Progenitor cell of endocrine pancreas (in vitro differentiated cells): ENCODE measurements around the gene CPA4. TPM values are rescaled to one million over a fixed set of nuclear protein-coding genes. Genes with fewer than 3 reads are reported as not detected.

Experiments
- DNase-seq: peaks from one replicate; pipeline ENCODE4 v3.0.0; 2021; ENCODE audit warnings: low spot score; ENCODE audit not compliant: unreplicated experiment
- H3K27ac Mint-ChIP-seq: 2 replicates; pipeline ENCODE4 v1.8.0; 2021; ENCODE audit warnings: mild to moderate bottlenecking, moderate library complexity, mixed read lengths
- H3K27me3 Mint-ChIP-seq: 2 replicates; pipeline ENCODE4 v1.8.0; 2021; ENCODE audit warnings: mixed read lengths
- H3K36me3 Mint-ChIP-seq: 2 replicates; pipeline ENCODE4 v1.8.0; 2022; ENCODE audit warnings: mixed read lengths; ENCODE audit not compliant: insufficient read depth
- H3K4me1 Mint-ChIP-seq: 2 replicates; pipeline ENCODE4 v1.8.0; 2021; ENCODE audit warnings: low read depth, mixed read lengths
- H3K4me3 Mint-ChIP-seq: 2 replicates; pipeline ENCODE4 v1.8.0; 2021; ENCODE audit warnings: low read depth, mild to moderate bottlenecking, moderate library complexity, mixed read lengths
- H3K9me3 Mint-ChIP-seq: 2 replicates; pipeline ENCODE4 v1.8.0; 2021; ENCODE audit warnings: low read depth, mixed read lengths
- CTCF ChIP-seq: fragments of 200-600 bp; sonication (generic); IDR thresholded peaks from one replicate; pipeline ENCODE4 v1.5.0; 2021; ENCODE audit warnings: antibody characterized with exemption, mild to moderate bottlenecking; ENCODE audit not compliant: unreplicated experiment
- total RNA-seq: library from RNA; stranded (reverse); gene quantifications from 2 replicates; pipeline ENCODE4 v1.2.1, GENCODE V29; 2021

CPA4 gene
- total RNA-seq, 1 donor from 2014 or later, result 5.1 TPM

GRCh38 chr7:130367088-130367755 is 74.3 kb downstream of the CPA4 start:
- no peak overlapping the region for H3K27ac Mint-ChIP-seq
- peaks cover 3% of the 10 kb centered on the region for H3K9me3 Mint-ChIP-seq
- no peak for DNase-seq
- no peak overlapping the region for H3K4me3 Mint-ChIP-seq
- TF ChIP-seq CTCF, result no peak
- H3K36me3 Mint-ChIP-seq, result peaks cover 2% of the 10 kb centered on the region
- no peaks in the 10 kb centered on the region for H3K27me3 Mint-ChIP-seq
- peaks cover 45% of the 10 kb centered on the region for H3K4me1 Mint-ChIP-seq

GRCh38 chr7:130367836-130368746 is 75.1 kb downstream of the CPA4 start:
- H3K27ac Mint-ChIP-seq, result no peak overlapping the region
- no peaks in the 10 kb centered on the region for H3K27me3 Mint-ChIP-seq
- no peak for DNase-seq
- H3K4me1 Mint-ChIP-seq, result peaks cover 54% of the 10 kb centered on the region
- H3K9me3 Mint-ChIP-seq, result peaks cover 3% of the 10 kb centered on the region
- H3K4me3 Mint-ChIP-seq, result no peak overlapping the region
- TF ChIP-seq CTCF, result no peak
- peaks cover 2% of the 10 kb centered on the region for H3K36me3 Mint-ChIP-seq

GRCh38 chr7:130369110-130369711 is 76.2 kb downstream of the CPA4 start:
- H3K4me3 Mint-ChIP-seq, result no peak overlapping the region
- peaks cover 2% of the 10 kb centered on the region for H3K36me3 Mint-ChIP-seq
- DNase-seq, result no peak
- H3K9me3 Mint-ChIP-seq, result peaks cover 3% of the 10 kb centered on the region
- H3K27ac Mint-ChIP-seq, result peak overlapping the region; percentile 70
- H3K4me1 Mint-ChIP-seq, result peaks cover 60% of the 10 kb centered on the region
- TF ChIP-seq CTCF, result no peak
- no peaks in the 10 kb centered on the region for H3K27me3 Mint-ChIP-seq

GRCh38 chr7:130369831-130370550 is 77.0 kb downstream of the CPA4 start:
- H3K9me3 Mint-ChIP-seq, result peaks cover 3% of the 10 kb centered on the region
- no peak overlapping the region for H3K4me3 Mint-ChIP-seq
- no peak for TF ChIP-seq CTCF
- peaks cover 2% of the 10 kb centered on the region for H3K36me3 Mint-ChIP-seq
- no peaks in the 10 kb centered on the region for H3K27me3 Mint-ChIP-seq
- DNase-seq, result no peak
- H3K27ac Mint-ChIP-seq, result peak overlapping the region; percentile 70
- peaks cover 62% of the 10 kb centered on the region for H3K4me1 Mint-ChIP-seq

- peaks cover 51% of the 10 kb centered on the region for H3K4me1 Mint-ChIP-seq
- no peak for TF ChIP-seq CTCF
- DNase-seq, result no peak
- H3K9me3 Mint-ChIP-seq, result peaks cover 4% of the 10 kb centered on the region
- H3K27ac Mint-ChIP-seq, result no peak overlapping the region
- H3K4me3 Mint-ChIP-seq, result no peak overlapping the region
- no peaks in the 10 kb centered on the region for H3K27me3 Mint-ChIP-seq
- peaks cover 2% of the 10 kb centered on the region for H3K36me3 Mint-ChIP-seq
These were observed 78.1 kb downstream of the CPA4 start for GRCh38 chr7:130371046-130371445.
